ENCODE data around the gene PAK4.
"Not testable (repeated sequence)": the region's sequence is repeated elsewhere in the genome, so short reads cannot be mapped to it uniquely, and the experiment has no call there.

PAK4 gene

GRCh38 chr19:39207293-39207836 is 81.8 kb downstream of the PAK4 start:
- no peak for DNase-seq (ENCODE audit: low read depth)

- no peak for DNase-seq (ENCODE audit: low read depth)
Observed at GRCh38 chr19:39208175-39208795, 82.7 kb downstream of the PAK4 start.

- DNase-seq (ENCODE audit: low read depth), result no peak
Observed at GRCh38 chr19:39209196-39209595, 83.6 kb downstream of the PAK4 start.

- no peak for DNase-seq (ENCODE audit: low read depth)
Observed at GRCh38 chr19:39211731-39212374, 86.3 kb downstream of the PAK4 start.

GRCh38 chr19:39212375-39212742 is 86.8 kb downstream of the PAK4 start:
- DNase-seq (ENCODE audit: low read depth), result no peak

- not testable (repeated sequence) for DNase-seq (ENCODE audit: low read depth)
Observed at GRCh38 chr19:39215323-39215722, 89.7 kb downstream of the PAK4 start.

GRCh38 chr19:39217094-39217493 is 91.5 kb downstream of the PAK4 start:
- no peak for DNase-seq (ENCODE audit: low read depth)

- no peak for DNase-seq (ENCODE audit: low read depth)
Observed at GRCh38 chr19:39218230-39219007, 92.8 kb downstream of the PAK4 start.

- DNase-seq (ENCODE audit: low read depth), result not testable (repeated sequence)
Observed at GRCh38 chr19:39219108-39219507, 93.5 kb downstream of the PAK4 start.

- DNase-seq (ENCODE audit: low read depth), result no peak
Observed at GRCh38 chr19:39223703-39224279, 98.2 kb downstream of the PAK4 start.

GRCh38 chr19:39224910-39225309 is 99.3 kb downstream of the PAK4 start:
- no peak for DNase-seq (ENCODE audit: low read depth)
